PC-3 (cell line): ENCODE data around the gene RND2. TPM values are rescaled to one million over a fixed set of nuclear protein-coding genes. Genes with fewer than 3 reads are reported as not detected.

ENCODE experiments used
- ATAC-seq: fragments of 200-7000 bp; cut with Tn5 transposase; 2 replicates; pipeline ENCODE4 v1.9.1; 2020; ENCODE audit warnings: mild to moderate bottlenecking, moderate library complexity
- BruUV-seq: library from RNA; stranded (reverse); fragments of 400-500 nt; replicated peaks from 2 replicates; lab custom pipeline; 2021; lab: Mats Ljungman, UMichigan
- CTCF ChIA-PET: fragments of 300-600 bp; sonication (Branson Sonifier 250); formaldehyde crosslinking; loops from one replicate; lab custom pipeline; 2022; ENCODE audit warnings: antibody characterized with exemption; lab: Charles Lee
- POLR2A ChIA-PET: fragments of 300-600 bp; sonication (Branson Sonifier 250); formaldehyde crosslinking; loops from one replicate; lab custom pipeline; 2022; ENCODE audit warnings: antibody characterized with exemption; ENCODE audit not compliant: unreplicated experiment; lab: Charles Lee
- DNase-seq: peaks from one replicate; pipeline ENCODE4 v3.0.0-alpha.2; 2015
- H2AFZ ChIP-seq: fragments of 300-600 bp; sonication (generic); 2 replicates; pipeline ENCODE4 v1.6.0; 2016; ENCODE audit warnings: antibody characterized with exemption, low read length
- H3F3A ChIP-seq: fragments of 300-600 bp; sonication (generic); one replicate; pipeline ENCODE4 v1.6.0; 2017; ENCODE audit warnings: antibody characterized with exemption, low read length, control low read depth, mild to moderate bottlenecking; ENCODE audit not compliant: unreplicated experiment
- H3K27ac ChIP-seq: fragments of 300-600 bp; sonication (generic); 2 replicates; pipeline ENCODE4 v1.5.1; 2016; ENCODE audit warnings: mild to moderate bottlenecking, low read length
- H3K27me3 ChIP-seq: fragments of 300-600 bp; sonication (generic); 2 replicates; pipeline ENCODE4 v1.6.1; 2016; ENCODE audit warnings: low read length, mixed read lengths
- H3K36me3 ChIP-seq: fragments of 300-600 bp; sonication (generic); 2 replicates; pipeline ENCODE4 v1.6.1; 2016; ENCODE audit warnings: low read depth, mixed run types, low read length, mixed read lengths
- H3K4me1 ChIP-seq: fragments of 300-600 bp; sonication (generic); 2 replicates; pipeline ENCODE4 v1.5.1; 2016; ENCODE audit warnings: low read length; ENCODE audit not compliant: insufficient read depth
- H3K4me2 ChIP-seq: fragments of 300-600 bp; sonication (generic); 2 replicates; pipeline ENCODE4 v1.6.0; 2016; ENCODE audit warnings: low read length
- H3K4me3 ChIP-seq: fragments of 300-600 bp; sonication (generic); 2 replicates; pipeline ENCODE4 v1.5.1; 2016; ENCODE audit warnings: mild to moderate bottlenecking, low read length, mixed read lengths
- H3K79me2 ChIP-seq: fragments of 300-600 bp; sonication (generic); 2 replicates; pipeline ENCODE4 v1.6.1; 2017; ENCODE audit warnings: low read length, mixed read lengths
- H3K9ac ChIP-seq: fragments of 300-600 bp; sonication (generic); 2 replicates; pipeline ENCODE4 v1.6.0; 2016; ENCODE audit warnings: mild to moderate bottlenecking, low read length
- H3K9me2 ChIP-seq: fragments of 300-600 bp; sonication (generic); replicated peaks from 2 replicates; pipeline ENCODE4 v1.6.1; 2016; ENCODE audit warnings: mixed run types, low read length, mixed read lengths
- H3K9me3 ChIP-seq: fragments of 300-600 bp; sonication (generic); 2 replicates; pipeline ENCODE4 v1.6.1; 2016; ENCODE audit warnings: low read length, mixed read lengths
- H4K20me1 ChIP-seq: fragments of 300-600 bp; sonication (generic); 2 replicates; pipeline ENCODE4 v1.6.1; 2016; ENCODE audit warnings: low read length, mixed read lengths
- EZH2 ChIP-seq: fragments of 300-600 bp; sonication (generic); IDR thresholded peaks from one replicate; pipeline ENCODE4 v1.6.1; 2017; ENCODE audit warnings: antibody characterized with exemption, mild to moderate bottlenecking, low read length; ENCODE audit not compliant: unreplicated experiment
- EZH2phosphoT487 ChIP-seq: fragments of 300-600 bp; sonication (generic); IDR thresholded peaks from 2 replicates; pipeline ENCODE4 v1.6.1; 2018; ENCODE audit warnings: mild to moderate bottlenecking, antibody characterized with exemption, low read length, borderline replicate concordance
- intact Hi-C: fragments of 100-400 bp; cut with micrococcal nuclease; formaldehyde crosslinking; loops from 2 replicates; pipeline ENCODE4 v1.9.0; 2023
- total RNA-seq: library from RNA; depleted of rRNA; stranded (reverse); fragments of >200 nt; gene quantifications from 2 replicates; pipeline ENCODE4 v1.2.3, GENCODE V29; 2014
- TF ChIP-seq, protein P1 (sequence below): fragments of 300-600 bp; sonication (generic); conservative IDR thresholded peaks from 2 replicates; pipeline ENCODE4 v1.5.1; 2017; ENCODE audit warnings: antibody characterized with exemption, low read depth, mild to moderate bottlenecking, low read length

The RND2 gene
- total RNA-seq, 1 experiment from 2014 or later, result 0.29 TPM

- TF ChIP-seq EZH2, result no peak
- TF ChIP-seq EZH2phosphoT487, result no peak
- TF ChIP-seq, protein P1, sequence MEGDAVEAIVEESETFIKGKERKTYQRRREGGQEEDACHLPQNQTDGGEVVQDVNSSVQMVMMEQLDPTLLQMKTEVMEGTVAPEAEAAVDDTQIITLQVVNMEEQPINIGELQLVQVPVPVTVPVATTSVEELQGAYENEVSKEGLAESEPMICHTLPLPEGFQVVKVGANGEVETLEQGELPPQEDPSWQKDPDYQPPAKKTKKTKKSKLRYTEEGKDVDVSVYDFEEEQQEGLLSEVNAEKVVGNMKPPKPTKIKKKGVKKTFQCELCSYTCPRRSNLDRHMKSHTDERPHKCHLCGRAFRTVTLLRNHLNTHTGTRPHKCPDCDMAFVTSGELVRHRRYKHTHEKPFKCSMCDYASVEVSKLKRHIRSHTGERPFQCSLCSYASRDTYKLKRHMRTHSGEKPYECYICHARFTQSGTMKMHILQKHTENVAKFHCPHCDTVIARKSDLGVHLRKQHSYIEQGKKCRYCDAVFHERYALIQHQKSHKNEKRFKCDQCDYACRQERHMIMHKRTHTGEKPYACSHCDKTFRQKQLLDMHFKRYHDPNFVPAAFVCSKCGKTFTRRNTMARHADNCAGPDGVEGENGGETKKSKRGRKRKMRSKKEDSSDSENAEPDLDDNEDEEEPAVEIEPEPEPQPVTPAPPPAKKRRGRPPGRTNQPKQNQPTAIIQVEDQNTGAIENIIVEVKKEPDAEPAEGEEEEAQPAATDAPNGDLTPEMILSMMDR, result no peak
- Histone ChIP-seq H3K4me2 (no peak overlapping the region), H3K9me2 (no peaks in the 10 kb centered on the region), H3K27ac (no peak overlapping the region), H3K4me1 (no peaks in the 10 kb centered on the region), H2AFZ (no peak overlapping the region), H3K79me2 (no peaks in the 10 kb centered on the region), H3K27me3 (no peaks in the 10 kb centered on the region), H4K20me1 (no peaks in the 10 kb centered on the region), H3F3A (no peaks in the 10 kb centered on the region), H3K4me3 (no peak overlapping the region), H3K36me3 (no peaks in the 10 kb centered on the region), H3K9me3 (no peaks in the 10 kb centered on the region), H3K9ac (no peak overlapping the region)
- ChIA-PET CTCF (no interaction called here), POLR2A (no interaction called here)
- no peak for ATAC-seq
- BruUV-seq, result no TSS peak
- intact Hi-C loops, result no loop called here
- DNase-seq, result no peak
Observed at GRCh38 chr17:43030137-43030767, 5.2 kb downstream of the RND2 start.

GRCh38 chr17:43031666-43032065 is 6.6 kb downstream of the RND2 start:
- POLR2A ChIA-PET, result no interaction called here

More at GRCh38 chr17:43031666-43032065, 6.6 kb downstream of the RND2 start:
- intact Hi-C loops, result no loop called here
- DNase-seq, result no peak
- CTCF ChIA-PET, result no interaction called here
- Histone ChIP-seq H2AFZ (no peak overlapping the region), H3K27ac (no peak overlapping the region), H4K20me1 (no peaks in the 10 kb centered on the region), H3K4me3 (no peak overlapping the region), H3K4me1 (no peaks in the 10 kb centered on the region), H3K9me3 (no peaks in the 10 kb centered on the region), H3F3A (no peaks in the 10 kb centered on the region), H3K27me3 (no peaks in the 10 kb centered on the region), H3K9me2 (no peaks in the 10 kb centered on the region), H3K79me2 (no peaks in the 10 kb centered on the region), H3K9ac (no peak overlapping the region), H3K4me2 (no peak overlapping the region), H3K36me3 (no peaks in the 10 kb centered on the region)
- TF ChIP-seq EZH2 (no peak), EZH2phosphoT487 (no peak)
- TF ChIP-seq, protein P1, result no peak
- ATAC-seq, result no peak
- no TSS peak for BruUV-seq
